H9 (cell line): ENCODE data around the gene MRTFA. TPM values are rescaled to one million over a fixed set of nuclear protein-coding genes. Genes with fewer than 3 reads are reported as not detected.

ENCODE experiments used
- DNase-seq: peaks from one replicate; pipeline ENCODE4 v3.0.0-alpha.2; 2017
- H2AFZ ChIP-seq: one replicate; pipeline ENCODE4 v1.6.1; 2013; ENCODE audit warnings: mild to moderate bottlenecking, low read length, control low read depth, moderate library complexity
- H2AK5ac ChIP-seq: 2 replicates; pipeline ENCODE4 v1.6.1; 2013; ENCODE audit warnings: low read length, control low read depth, mixed read lengths; ENCODE audit not compliant: insufficient read length
- H2BK120ac ChIP-seq: one replicate; pipeline ENCODE4 v1.6.1; 2013; ENCODE audit warnings: low read depth, mild to moderate bottlenecking, low read length, control low read depth, inconsistent platforms; ENCODE audit not compliant: poor library complexity, severe bottlenecking
- H2BK12ac ChIP-seq: 2 replicates; pipeline ENCODE4 v1.6.1; 2013; ENCODE audit warnings: low read length, control low read depth, mixed read lengths, low read depth; ENCODE audit not compliant: insufficient read length
- H2BK15ac ChIP-seq: 2 replicates; pipeline ENCODE4 v1.6.1; 2013; ENCODE audit warnings: low read depth, low read length, control low read depth
- H2BK20ac ChIP-seq: one replicate; pipeline ENCODE4 v1.6.1; 2013; ENCODE audit warnings: low read depth, mild to moderate bottlenecking, low read length, control low read depth, inconsistent platforms; ENCODE audit not compliant: poor library complexity, severe bottlenecking
- H2BK5ac ChIP-seq: 2 replicates; pipeline ENCODE4 v1.6.1; 2013; ENCODE audit warnings: low read length, control low read depth, mixed read lengths; ENCODE audit not compliant: insufficient read length
- H3K14ac ChIP-seq: 2 replicates; pipeline ENCODE4 v1.6.1; 2013; ENCODE audit warnings: low read length, control low read depth; ENCODE audit not compliant: insufficient read depth
- H3K18ac ChIP-seq: 2 replicates; pipeline ENCODE4 v1.6.1; 2013; ENCODE audit warnings: low read depth, mild to moderate bottlenecking, mixed read lengths, low read length, control low read depth; ENCODE audit not compliant: insufficient read length
- H3K23ac ChIP-seq: 2 replicates; pipeline ENCODE4 v1.6.1; 2013; ENCODE audit warnings: low read length, control low read depth, mixed read lengths, low read depth; ENCODE audit not compliant: insufficient read length
- H3K23me2 ChIP-seq: 2 replicates; pipeline ENCODE4 v1.6.1; 2013; ENCODE audit warnings: low read depth, mild to moderate bottlenecking, mixed read lengths, low read length, control low read depth; ENCODE audit not compliant: insufficient read length, poor library complexity, severe bottlenecking
- H3K27ac ChIP-seq: 2 replicates; pipeline ENCODE4 v1.5.1; 2013; ENCODE audit warnings: low read length, control low read depth, mixed read lengths, low read depth; ENCODE audit not compliant: insufficient read length
- H3K27me3 ChIP-seq: 2 replicates; pipeline ENCODE4 v1.6.1; 2013; ENCODE audit warnings: low read length, control low read depth, inconsistent platforms; ENCODE audit not compliant: insufficient read depth
- H3K4ac ChIP-seq: 2 replicates; pipeline ENCODE4 v1.6.1; 2013; ENCODE audit warnings: low read depth, mild to moderate bottlenecking, control low read depth, inconsistent platforms, low read length, moderate library complexity
- H3K4me1 ChIP-seq: 2 replicates; pipeline ENCODE4 v1.6.1; 2013; ENCODE audit warnings: low read length, control low read depth, inconsistent platforms; ENCODE audit not compliant: insufficient read depth
- H3K4me2 ChIP-seq: 2 replicates; pipeline ENCODE4 v1.6.1; 2013; ENCODE audit warnings: low read length, control low read depth, mixed read lengths; ENCODE audit not compliant: insufficient read length, insufficient read depth
- H3K56ac ChIP-seq: 2 replicates; pipeline ENCODE4 v1.6.1; 2013; ENCODE audit warnings: low read depth, mild to moderate bottlenecking, mixed read lengths, low read length, control low read depth; ENCODE audit not compliant: insufficient read length
- H3K79me1 ChIP-seq: 2 replicates; pipeline ENCODE4 v1.6.1; 2013; ENCODE audit warnings: low read depth, mild to moderate bottlenecking, moderate library complexity, low read length, control low read depth, inconsistent platforms; ENCODE audit not compliant: insufficient read depth, poor library complexity, severe bottlenecking
- H3K79me2 ChIP-seq: 2 replicates; pipeline ENCODE4 v1.6.1; 2013; ENCODE audit warnings: low read length, control low read depth, inconsistent platforms; ENCODE audit not compliant: insufficient read depth
- H3K9ac ChIP-seq: 2 replicates; pipeline ENCODE4 v1.6.1; 2013; ENCODE audit warnings: low read length, control low read depth, mixed read lengths; ENCODE audit not compliant: insufficient read length; ENCODE audit errors: extremely low read depth
- H3K9me3 ChIP-seq: one replicate; pipeline ENCODE4 v1.6.1; 2013; ENCODE audit warnings: low read depth, low read length, inconsistent platforms; ENCODE audit not compliant: control insufficient read depth
- H3T11ph ChIP-seq: one replicate; pipeline ENCODE4 v1.6.1; 2013; ENCODE audit warnings: mild to moderate bottlenecking, low read length, control low read depth, inconsistent platforms
- H4K20me1 ChIP-seq: one replicate; pipeline ENCODE4 v1.6.1; 2013; ENCODE audit not compliant: control insufficient read depth, insufficient read length, insufficient read depth
- H4K5ac ChIP-seq: 2 replicates; pipeline ENCODE4 v1.6.1; 2013; ENCODE audit warnings: low read depth, mild to moderate bottlenecking, mixed read lengths, low read length, control low read depth; ENCODE audit not compliant: insufficient read length
- H4K8ac ChIP-seq: replicated peaks from 2 replicates; pipeline ENCODE4 v1.6.1; 2013; ENCODE audit warnings: low read length, control low read depth, mixed read lengths, low read depth; ENCODE audit not compliant: insufficient read length
- H4K91ac ChIP-seq: 2 replicates; pipeline ENCODE4 v1.6.1; 2013; ENCODE audit warnings: low read depth, mild to moderate bottlenecking, moderate library complexity, mixed read lengths, low read length, control low read depth; ENCODE audit not compliant: insufficient read length
- H3K27ac Mint-ChIP-seq, 3 experiments: 2 replicates in 2 of 3; 3 replicates in 1 of 3; pipeline ENCODE4 v1.8.0; 2020 to 2021; ENCODE audit warnings: mixed read lengths in 3 of 3, mild to moderate bottlenecking in 1 of 3, moderate library complexity in 1 of 3
- H3K27me3 Mint-ChIP-seq: 2 replicates; pipeline ENCODE4 v1.8.0; 2021; ENCODE audit warnings: low read depth, mild to moderate bottlenecking, moderate library complexity, mixed read lengths
- H3K36me3 Mint-ChIP-seq, 3 experiments: 2 replicates in 2 of 3; 3 replicates in 1 of 3; pipeline ENCODE4 v1.8.0; 2020 to 2021; ENCODE audit warnings: low read depth in 3 of 3, mixed read lengths in 3 of 3; ENCODE audit not compliant: insufficient read depth in 1 of 3
- H3K4me1 Mint-ChIP-seq, 2 experiments: 2 replicates each; pipeline ENCODE4 v1.8.0; 2020; ENCODE audit warnings: mixed read lengths in 2 of 2
- H3K4me3 Mint-ChIP-seq, 2 experiments: 2 replicates in 1 of 2; 3 replicates in 1 of 2; pipeline ENCODE4 v1.8.0; 2020 to 2021; ENCODE audit warnings: mild to moderate bottlenecking in 2 of 2, mixed read lengths in 2 of 2, moderate library complexity in 1 of 2
- H3K9me3 Mint-ChIP-seq, 2 experiments: 2 replicates in 1 of 2; 3 replicates in 1 of 2; pipeline ENCODE4 v1.8.0; 2020; ENCODE audit warnings: mild to moderate bottlenecking in 2 of 2, mixed read lengths in 2 of 2, moderate library complexity in 1 of 2
- WGBS: extraction: QIAGEN DNeasy Blood & Tissue Kit; methylation state at CpG from one replicate; pipeline ENCODE4 v1.1.7; 2013; ENCODE audit warnings: missing lambda C conversion rate, low lambda C conversion rate, mixed read lengths; ENCODE audit not compliant: insufficient read length; ENCODE audit errors: extremely low coverage; 5-methylcytosine and 5-hydroxymethylcytosine counted together
- total RNA-seq: library from RNA; stranded (reverse); gene quantifications from 2 replicates; pipeline ENCODE4 v1.2.1, GENCODE V29; 2021
- TF ChIP-seq, protein P1 (sequence below): fragments of 200-600 bp; sonication (generic); conservative IDR thresholded peaks from 3 replicates; pipeline ENCODE4 v1.8.0; 2021; ENCODE audit warnings: antibody characterized with exemption, mild to moderate bottlenecking

The MRTFA gene
- total RNA-seq, 1 experiment from 2014 or later = 38.1 TPM

DNA sequence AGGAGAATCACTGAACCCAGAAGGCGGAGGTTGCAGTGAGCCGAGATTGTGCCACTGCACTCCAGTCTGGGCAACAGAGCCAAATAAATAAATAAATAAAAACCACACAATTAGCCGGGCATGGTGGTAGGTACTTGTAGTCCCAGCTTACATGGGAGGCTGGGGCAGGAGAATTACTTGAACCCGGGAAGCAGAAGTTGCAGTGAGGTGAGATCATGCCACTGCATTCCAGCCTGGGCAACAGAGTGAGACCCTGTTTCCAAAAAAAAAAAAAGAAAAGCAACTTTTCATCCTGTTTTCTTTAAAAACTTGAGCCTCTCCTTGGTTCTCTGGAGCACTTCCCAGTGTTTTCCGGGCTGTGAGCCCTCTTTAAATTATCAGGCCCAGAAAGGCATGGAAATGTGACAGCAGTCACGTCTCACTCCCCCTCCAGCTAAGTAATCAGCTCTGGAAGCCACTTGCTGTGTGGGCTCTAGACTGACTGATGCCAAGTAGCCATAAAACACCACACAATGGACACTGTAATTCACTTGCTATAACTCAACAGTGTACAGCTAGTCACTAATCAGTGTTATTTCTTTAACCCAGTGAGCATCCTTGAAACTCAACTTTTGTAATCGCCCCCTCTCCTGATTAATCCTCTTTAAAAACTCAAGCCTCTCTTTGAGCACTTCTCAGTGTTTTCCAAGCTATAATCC lies 29.8 kb upstream of the MRTFA start:
- H2BK5ac ChIP-seq = no peak overlapping the region
- Mint-ChIP-seq H3K27ac (no peak overlapping the region), H3K27me3 (peaks cover 2% of the 10 kb centered on the region; the same call in 1 of the 2 replicates), H3K4me3 (no peak overlapping the region), H3K36me3 (no peaks in the 10 kb centered on the region; a peak in 1 of 7 replicates), H3K4me1 (peaks cover 6 to 7% of the 10 kb centered on the region in 2 experiments), H3K9me3 (peaks cover 0 to 2% of the 10 kb centered on the region in 2 experiments; a peak in 2 of 5 replicates)
- no peak overlapping the region for H2BK120ac ChIP-seq
- no peak overlapping the region for H4K8ac ChIP-seq
- H2AK5ac ChIP-seq = no peak overlapping the region
- no peak overlapping the region for H3K23ac ChIP-seq
- no peaks in the 10 kb centered on the region for H3K79me1 ChIP-seq
- TF ChIP-seq, protein P1, sequence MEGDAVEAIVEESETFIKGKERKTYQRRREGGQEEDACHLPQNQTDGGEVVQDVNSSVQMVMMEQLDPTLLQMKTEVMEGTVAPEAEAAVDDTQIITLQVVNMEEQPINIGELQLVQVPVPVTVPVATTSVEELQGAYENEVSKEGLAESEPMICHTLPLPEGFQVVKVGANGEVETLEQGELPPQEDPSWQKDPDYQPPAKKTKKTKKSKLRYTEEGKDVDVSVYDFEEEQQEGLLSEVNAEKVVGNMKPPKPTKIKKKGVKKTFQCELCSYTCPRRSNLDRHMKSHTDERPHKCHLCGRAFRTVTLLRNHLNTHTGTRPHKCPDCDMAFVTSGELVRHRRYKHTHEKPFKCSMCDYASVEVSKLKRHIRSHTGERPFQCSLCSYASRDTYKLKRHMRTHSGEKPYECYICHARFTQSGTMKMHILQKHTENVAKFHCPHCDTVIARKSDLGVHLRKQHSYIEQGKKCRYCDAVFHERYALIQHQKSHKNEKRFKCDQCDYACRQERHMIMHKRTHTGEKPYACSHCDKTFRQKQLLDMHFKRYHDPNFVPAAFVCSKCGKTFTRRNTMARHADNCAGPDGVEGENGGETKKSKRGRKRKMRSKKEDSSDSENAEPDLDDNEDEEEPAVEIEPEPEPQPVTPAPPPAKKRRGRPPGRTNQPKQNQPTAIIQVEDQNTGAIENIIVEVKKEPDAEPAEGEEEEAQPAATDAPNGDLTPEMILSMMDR = no peak
- H4K5ac ChIP-seq = no peak overlapping the region
- H2BK12ac ChIP-seq = no peak overlapping the region
- H3T11ph ChIP-seq = no peak overlapping the region
- H3K9me3 ChIP-seq = no peaks in the 10 kb centered on the region
- no peak overlapping the region for H3K4me2 ChIP-seq
- no peak overlapping the region for H4K91ac ChIP-seq
- no peak overlapping the region for H2BK20ac ChIP-seq
- H2BK15ac ChIP-seq = no peak overlapping the region
- no peak overlapping the region for H3K56ac ChIP-seq
- WGBS = no CpG with 5 or more reads among the region's 7 CpGs
- no peaks in the 10 kb centered on the region for H3K23me2 ChIP-seq
- H4K20me1 ChIP-seq = no peaks in the 10 kb centered on the region
- no peaks in the 10 kb centered on the region for H3K27me3 ChIP-seq
- no peak overlapping the region for H3K18ac ChIP-seq
- no peak overlapping the region for H3K27ac ChIP-seq
- H3K14ac ChIP-seq = no peak overlapping the region
- no peak overlapping the region for H3K9ac ChIP-seq
- no peaks in the 10 kb centered on the region for H3K79me2 ChIP-seq
- H2AFZ ChIP-seq = no peak overlapping the region
- no peak overlapping the region for H3K4ac ChIP-seq
- H3K4me1 ChIP-seq = no peaks in the 10 kb centered on the region; the same call in 1 of the 2 replicates
- no peak for DNase-seq
